Breast epithelium (tissue), 3 donors: Measurements from ENCODE around the gene CHRNA1.

ENCODE experiments used
- CTCF ChIP-seq, 3 donors: fragments of 450-650 bp; IDR thresholded peaks; one replicate each; pipeline ENCODE4 v1.5.1; 2016 to 2017; ENCODE audit warnings: antibody characterized with exemption in 3 of 3, mild to moderate bottlenecking in 3 of 3, moderate library complexity in 3 of 3
- POLR2A ChIP-seq: fragments of 450-650 bp; IDR thresholded peaks from one replicate; pipeline ENCODE4 v1.6.1; 2016; ENCODE audit warnings: antibody characterized with exemption, mild to moderate bottlenecking, moderate library complexity

DNA sequence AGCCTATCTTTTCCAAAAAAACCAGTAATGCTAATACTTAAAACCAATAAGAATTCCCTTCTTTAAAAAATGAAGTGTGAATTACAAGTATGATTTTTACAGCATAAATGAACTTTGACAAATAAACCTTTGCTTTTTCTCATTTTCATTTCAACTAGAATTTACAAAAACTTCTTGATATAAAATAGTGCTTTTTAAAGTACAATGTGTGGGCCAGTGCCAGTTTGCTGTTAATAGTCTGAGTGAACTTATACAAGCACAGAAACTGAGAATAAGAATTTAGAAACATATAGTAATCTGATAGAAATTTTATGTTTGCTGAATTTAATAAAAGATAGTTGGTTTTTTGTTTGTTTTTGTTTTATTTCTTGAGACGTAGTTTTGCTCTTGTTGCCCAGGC is 43.7 kb upstream of the CHRNA1 start:
- TF ChIP-seq CTCF (IDR thresholded peaks at IDR 0.05) (no peak), POLR2A (no peak)
